H54 (cell line): ENCODE measurements around the gene ACOX3.
"Not testable (repeated sequence)": the region's sequence is repeated elsewhere in the genome, so short reads cannot be mapped to it uniquely, and the experiment has no call there.

ENCODE experiments used
- DNase-seq: peaks from one replicate; pipeline ENCODE4 v3.0.0; 2011; ENCODE audit warnings: low spot score, mixed read lengths; ENCODE audit not compliant: insufficient read length
- FAIRE-seq: peaks from 3 replicates; lab custom pipeline; 2011; peaks lifted over from hg19 to GRCh38; lab: Jason Lieb, UNC
- POLR2A ChIP-seq: IDR thresholded peaks from 2 replicates; pipeline ENCODE4 v1.6.1; 2011; ENCODE audit warnings: low read depth, mild to moderate bottlenecking, low read length

The ACOX3 gene

DNA sequence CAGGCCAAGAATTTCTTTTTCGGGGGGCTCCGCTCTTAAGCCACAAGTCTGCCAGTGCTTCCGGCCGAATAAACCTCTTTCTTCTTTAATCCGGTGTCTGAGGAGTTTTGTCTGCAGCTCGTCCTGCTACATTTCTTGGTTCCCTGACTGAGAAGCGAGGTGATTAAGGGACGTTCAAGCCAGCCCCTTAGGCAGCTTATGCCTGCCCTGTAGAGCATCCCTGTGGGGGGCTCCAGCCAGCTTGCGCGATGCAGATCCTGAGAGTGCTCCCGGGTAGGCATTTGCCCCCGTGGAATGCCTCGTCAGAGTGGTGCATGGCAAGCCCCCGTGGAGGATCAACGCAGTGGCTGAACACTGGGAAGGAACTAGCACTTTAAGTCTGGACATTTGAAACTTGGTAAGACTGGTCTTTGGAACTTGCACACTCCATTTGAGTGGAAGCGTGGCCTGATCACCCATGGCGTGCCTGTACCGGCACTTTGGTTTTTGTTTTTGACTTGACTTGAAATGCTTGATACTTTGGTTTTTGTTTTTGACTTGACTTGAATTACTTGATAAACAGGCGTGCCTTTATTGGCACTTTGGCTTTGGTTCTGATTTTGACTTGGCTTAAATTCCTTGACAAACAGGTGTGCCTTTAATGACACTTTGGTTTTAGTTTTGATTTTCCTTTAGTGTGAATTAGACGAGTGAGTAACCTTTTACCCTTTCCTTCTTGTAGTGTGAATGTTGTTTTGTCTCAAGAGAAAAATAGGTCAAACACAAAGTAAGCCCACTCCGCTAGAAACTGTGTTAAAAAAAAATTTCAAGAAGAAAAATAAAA, 6.1 kb downstream of the ACOX3 start:
- no peak for TF ChIP-seq POLR2A
- DNase-seq, result no peak
- FAIRE-seq, result no peak

DNA sequence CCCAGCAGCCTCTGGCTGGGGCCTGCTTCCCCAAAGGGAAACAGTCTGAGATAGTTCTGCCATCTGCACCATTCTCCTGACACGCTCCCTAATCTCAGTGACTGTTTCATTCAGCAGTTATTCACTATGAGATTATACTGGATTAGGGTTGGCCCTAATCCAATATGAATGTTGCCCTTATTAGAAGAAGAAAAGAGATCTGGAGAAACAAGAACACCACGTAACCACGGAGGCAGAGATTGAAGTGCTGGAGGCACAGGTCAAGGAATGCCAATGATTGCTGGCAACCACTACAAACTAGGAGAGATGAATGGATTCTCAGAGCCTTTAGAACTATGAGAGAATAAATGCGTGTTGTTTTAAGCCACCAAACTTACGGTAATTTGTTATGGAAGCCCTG, 7.4 kb downstream of the ACOX3 start:
- DNase-seq, result no peak
- TF ChIP-seq POLR2A, result no peak
- no peak for FAIRE-seq

DNA sequence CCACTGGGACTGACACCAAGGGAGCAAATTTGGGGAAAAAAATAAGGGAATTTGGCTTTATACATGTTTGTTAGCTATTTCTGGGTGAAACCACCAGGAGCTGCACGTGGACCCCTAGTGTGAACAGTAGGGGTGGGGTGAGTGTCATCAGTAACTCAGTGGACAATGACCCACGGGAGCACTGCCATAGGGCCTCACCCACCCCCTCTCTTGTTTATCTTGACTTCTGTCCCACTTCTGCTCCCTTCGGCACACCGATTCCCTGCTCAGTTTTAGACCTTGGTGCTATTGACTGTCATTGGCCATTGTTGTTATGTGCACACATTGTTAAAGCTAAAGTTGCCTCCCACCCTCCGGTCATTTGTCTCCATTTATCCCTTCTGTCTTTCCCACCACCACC, 9.0 kb downstream of the ACOX3 start:
- FAIRE-seq (no peak), DNase-seq (no peak)
- TF ChIP-seq POLR2A, result no peak

DNA sequence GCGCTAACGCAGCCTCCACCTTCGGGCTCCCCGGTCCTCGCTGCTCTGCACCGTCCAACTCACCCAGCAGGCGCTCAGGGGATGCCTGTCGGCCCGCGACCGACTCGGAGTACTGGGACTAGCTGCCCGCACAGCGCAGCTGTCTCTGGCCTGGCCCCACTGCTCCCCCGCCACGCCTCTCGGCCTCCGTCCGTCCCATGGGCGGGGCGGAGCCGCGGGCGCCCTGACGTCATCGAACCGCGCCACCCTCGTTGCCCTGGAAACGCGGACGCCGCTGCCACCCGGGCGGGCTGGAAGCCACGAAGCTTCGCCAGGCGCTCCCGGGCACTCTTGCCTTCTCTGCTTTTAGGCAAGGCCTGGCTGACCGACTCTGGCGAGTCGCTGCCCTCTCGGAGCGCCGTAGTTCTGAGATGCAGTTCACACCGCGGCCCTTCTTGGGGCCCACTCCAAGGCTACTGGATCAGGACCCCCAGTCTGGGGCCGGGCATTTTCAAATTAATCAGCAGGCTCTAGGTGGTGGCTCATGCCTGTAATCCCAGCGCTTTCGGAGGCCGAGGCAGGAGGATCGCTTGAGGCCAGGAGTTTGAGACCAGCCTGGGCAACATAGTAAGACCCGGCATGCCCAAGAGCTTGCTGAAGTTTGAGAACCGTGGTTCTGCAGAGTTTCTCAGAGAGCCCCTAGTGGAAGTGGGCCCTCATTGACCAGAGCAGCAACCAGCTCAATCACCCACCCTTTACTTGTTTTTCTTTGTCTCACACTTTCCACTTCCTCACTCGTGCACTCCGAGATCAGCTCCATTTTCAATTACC, 12.0 kb downstream of the ACOX3 start:
- FAIRE-seq (no peak), DNase-seq (peak; percentile 73)
- TF ChIP-seq POLR2A, result peak; percentile 80

DNA sequence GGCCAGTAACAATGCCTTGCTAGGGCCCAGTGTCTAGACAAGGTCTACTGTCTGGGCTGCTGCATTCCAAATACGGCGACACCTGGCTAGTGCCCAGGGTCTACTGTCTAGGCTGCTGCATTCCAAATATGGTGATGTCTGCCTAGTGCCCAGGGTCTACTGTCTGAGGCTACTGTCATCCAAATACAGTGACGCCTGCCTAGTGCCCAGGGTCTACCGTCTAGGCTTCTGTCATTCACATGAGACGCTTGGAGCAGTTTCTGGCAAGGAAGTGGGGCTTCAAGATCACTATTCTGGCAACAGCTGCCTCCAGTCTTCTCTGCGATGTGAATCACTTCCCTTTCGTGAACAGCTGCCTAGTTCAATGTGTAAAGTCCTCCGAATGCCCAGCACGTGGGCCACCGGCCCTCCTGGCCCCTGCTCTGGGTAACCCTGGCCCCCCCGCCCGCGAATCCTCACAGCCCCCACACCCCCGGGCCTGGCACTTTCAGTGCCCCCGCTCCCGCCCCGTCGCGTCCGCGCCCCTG, 12.7 kb downstream of the ACOX3 start:
- DNase-seq (no peak), FAIRE-seq (no peak)
- no peak for TF ChIP-seq POLR2A

DNA sequence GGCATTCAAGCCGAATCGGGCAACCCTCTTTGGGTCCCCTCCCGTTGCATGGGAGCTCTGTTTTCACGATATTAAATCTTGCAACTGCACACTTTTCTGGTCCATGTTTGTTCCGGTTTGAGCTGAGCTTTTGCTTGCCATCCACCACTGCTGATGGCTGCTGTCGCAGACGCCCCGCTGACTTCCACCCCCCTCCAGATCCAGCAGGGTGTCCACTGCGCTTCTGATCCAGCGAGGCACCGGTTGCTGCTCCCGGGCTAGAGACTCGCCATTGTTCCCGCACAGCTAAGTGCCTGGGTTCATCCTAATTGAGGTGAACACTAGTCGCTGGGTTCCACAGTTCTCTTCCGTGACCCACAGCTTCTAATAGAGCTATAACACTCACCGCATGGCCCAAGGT, 13.3 kb downstream of the ACOX3 start:
- no peak for DNase-seq
- FAIRE-seq, result no peak
- TF ChIP-seq POLR2A, result no peak

DNA sequence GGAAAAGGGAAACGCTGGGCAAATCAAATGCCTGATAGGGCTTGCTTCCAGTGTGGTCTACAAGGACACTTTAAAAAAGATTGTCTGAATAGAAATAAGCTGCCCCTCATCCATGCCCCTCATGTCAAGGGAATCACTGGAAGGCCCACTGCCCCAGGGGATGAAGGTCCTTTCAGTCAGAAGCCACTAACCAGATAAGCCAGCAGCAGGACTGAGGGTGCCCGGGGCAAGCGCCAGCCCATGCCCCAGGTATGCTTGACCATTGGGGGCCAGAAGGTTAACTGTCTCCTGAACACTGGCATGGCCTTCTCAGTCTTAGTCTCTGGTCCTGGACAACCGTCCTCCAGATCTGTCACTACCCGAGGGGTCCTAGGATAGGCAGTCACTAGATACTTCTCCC, 17.7 kb downstream of the ACOX3 start:
- FAIRE-seq (no peak), DNase-seq (no peak)
- TF ChIP-seq POLR2A, result no peak

DNA sequence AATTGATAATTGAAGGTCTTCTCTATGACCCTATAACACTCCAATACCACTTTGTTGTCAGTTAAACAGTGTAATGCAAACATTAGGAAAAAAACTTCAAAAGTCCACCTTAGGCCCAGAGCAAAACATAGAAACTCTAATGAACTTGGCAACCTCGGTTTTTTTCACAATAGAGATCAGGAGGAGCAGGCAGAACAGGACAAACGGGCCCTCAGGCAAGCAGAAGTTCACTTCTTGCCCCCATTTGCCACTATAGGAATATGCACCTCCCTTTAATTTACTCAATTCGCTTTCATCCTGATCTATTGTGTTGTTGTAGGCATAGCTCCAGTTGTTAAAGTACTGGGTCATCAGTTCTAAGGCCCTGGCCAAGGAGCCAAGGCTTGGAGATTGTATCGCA, 18.2 kb downstream of the ACOX3 start:
- no peak for TF ChIP-seq POLR2A
- FAIRE-seq (no peak), DNase-seq (no peak)

DNA sequence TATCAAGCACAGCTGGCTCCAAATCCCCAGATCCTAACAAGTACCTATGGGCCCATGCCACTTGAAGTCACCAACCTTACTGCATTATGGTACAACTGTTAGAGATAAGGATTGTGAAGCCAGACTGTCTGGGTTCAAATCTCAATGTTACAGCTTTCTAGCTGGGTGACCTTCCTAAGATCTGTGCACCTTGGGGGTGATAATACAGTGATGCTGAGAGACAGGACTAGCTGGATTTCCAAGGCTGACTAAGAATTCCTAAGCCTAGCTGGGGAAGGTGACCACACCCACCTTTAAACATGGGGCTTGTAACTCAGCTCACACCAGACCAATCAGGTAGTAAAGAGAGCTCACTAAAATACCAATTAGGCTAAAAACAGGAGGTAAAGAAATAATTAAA, 20.4 kb downstream of the ACOX3 start:
- not testable (repeated sequence) for DNase-seq, FAIRE-seq

DNA sequence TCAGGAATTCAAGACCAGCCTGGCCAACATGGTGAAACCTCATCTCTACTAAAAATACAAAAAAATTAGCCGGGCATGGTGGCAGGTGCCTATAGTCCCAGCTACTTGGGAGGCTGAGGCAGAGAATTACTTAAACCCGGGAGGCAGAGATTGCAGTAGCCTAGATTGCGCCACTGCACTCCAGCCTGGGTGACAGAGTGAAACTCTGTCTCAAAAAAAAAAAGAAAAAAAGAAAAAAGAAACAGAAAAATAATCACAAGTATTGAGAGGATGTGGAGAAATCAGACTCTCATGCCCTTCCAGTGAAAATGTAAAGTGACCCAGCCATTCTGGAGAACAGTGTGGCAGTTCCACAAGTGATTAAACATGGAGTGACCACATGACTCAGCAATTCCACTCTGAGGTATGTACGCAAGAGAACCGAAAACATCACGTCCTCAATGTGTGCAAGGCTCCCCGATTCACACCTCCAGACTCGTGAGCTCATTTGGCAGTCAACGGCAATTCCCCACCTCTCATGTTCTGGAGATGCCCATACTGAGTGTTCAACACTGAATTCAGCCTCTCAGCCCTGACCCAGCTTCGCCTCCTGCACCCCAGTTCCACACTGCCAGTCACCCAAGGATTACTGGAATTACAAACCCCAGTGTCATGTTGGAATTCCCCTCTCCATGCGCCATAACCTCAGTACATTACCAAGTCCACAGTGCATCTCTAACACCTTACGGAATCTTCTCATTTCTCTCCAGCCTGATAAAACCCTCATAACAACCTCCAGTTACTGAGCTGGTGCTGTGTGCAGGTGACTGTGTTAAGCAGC, 21.1 kb downstream of the ACOX3 start:
- TF ChIP-seq POLR2A, result no peak
- no peak for FAIRE-seq
- DNase-seq, result no peak

DNA sequence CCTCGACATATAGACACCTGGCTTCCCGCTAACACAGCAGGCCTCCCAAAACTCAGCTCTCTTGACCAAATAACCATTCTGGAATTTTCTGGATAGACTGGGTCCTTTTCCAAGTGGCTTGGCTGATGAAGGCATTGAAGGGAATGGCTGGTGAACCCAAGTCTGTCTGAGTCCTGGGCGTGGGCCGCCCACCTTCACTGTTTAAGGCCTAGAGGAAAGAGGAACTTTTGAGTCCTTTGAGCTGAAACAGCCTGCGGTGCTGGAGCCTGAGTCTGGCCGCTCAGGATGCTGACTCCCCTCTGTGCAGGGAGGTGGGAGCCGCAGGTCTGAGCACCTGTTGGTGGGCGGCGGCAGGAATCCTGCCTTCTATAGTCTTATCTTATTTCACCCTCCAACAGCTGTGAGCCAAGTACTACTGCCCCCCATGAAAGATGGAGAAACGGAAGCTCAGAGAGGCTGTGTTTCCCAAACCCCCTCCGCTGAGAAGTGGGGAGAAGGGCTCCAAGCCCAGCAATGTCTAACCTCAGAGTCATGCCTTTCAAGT, 23.4 kb downstream of the ACOX3 start:
- DNase-seq, result no peak
- TF ChIP-seq POLR2A, result no peak
- no peak for FAIRE-seq

DNA sequence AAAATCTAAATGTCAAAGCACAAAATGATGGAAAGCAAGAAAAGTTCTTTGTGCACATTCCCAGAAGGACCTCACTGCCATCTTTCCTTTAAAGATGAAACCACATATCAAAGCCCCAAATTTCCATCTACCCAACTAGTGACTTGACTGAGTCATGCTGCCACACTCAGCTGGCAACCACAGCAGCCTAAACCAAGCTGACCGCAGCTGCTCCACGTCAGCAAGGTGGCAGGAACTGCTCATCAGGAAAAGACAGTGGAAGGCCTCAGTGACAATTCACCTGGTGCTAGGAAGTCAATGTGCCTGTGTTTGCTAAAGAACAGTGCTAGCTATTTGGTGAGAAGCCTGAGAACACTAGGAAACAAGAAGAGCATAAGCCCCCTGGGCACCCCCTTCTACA, 26.1 kb downstream of the ACOX3 start:
- TF ChIP-seq POLR2A, result no peak
- DNase-seq, result no peak
- no peak for FAIRE-seq

DNA sequence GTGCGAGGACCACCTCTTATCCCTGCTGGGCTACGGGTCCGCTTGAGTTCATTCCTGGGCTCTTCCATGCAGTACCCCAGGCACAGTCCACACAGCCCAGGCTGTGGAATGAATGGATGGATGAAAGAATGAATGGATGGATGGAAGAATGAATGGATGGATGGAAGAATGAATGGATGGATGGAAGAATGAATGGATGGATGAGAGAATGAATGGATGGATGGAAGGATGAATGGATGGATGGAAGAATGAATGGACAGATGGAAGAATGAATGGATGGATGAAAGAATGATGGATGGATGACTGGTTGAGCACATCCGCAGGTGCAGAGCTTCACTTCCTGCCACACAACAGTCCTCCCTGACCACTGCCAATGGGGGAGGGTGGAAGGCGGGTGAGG, 28.2 kb downstream of the ACOX3 start:
- no peak for TF ChIP-seq POLR2A
- no peak for DNase-seq
- FAIRE-seq, result no peak
